DOHH2 (cell line): ENCODE results near the gene DGKA.

Experiments
- H3F3A ChIP-seq: fragments of 200-600 bp; sonication (generic), shearing (Covaris generic); 2 replicates; pipeline ENCODE4 v1.6.0; 2016; ENCODE audit warnings: antibody characterized with exemption, mild to moderate bottlenecking; ENCODE audit not compliant: control insufficient read depth, insufficient read depth
- H3K27ac ChIP-seq: fragments of 200-600 bp; sonication (generic); 2 replicates; pipeline ENCODE4 v1.5.1; 2014; ENCODE audit warnings: low read depth, mild to moderate bottlenecking, low read length, moderate library complexity
- H3K27me3 ChIP-seq: fragments of 200-600 bp; sonication (generic); 2 replicates; pipeline ENCODE4 v1.6.1; 2014; ENCODE audit warnings: mild to moderate bottlenecking, low read length, mixed read lengths; ENCODE audit not compliant: control insufficient read depth
- H3K36me3 ChIP-seq: fragments of 200-600 bp; sonication (generic); 2 replicates; pipeline ENCODE4 v1.6.1; 2014; ENCODE audit warnings: mild to moderate bottlenecking, low read length, moderate library complexity, mixed read lengths; ENCODE audit not compliant: control insufficient read depth
- H3K4me1 ChIP-seq: fragments of 200-600 bp; sonication (generic); 2 replicates; pipeline ENCODE4 v1.6.1; 2014; ENCODE audit warnings: mild to moderate bottlenecking, low read length, mixed read lengths; ENCODE audit not compliant: control insufficient read depth
- H3K4me2 ChIP-seq: fragments of 200-600 bp; sonication (generic); 2 replicates; pipeline ENCODE4 v1.6.0; 2014; ENCODE audit warnings: mild to moderate bottlenecking, low read length, moderate library complexity
- H3K4me3 ChIP-seq: fragments of 200-600 bp; sonication (generic); 2 replicates; pipeline ENCODE4 v1.5.1; 2014; ENCODE audit warnings: mild to moderate bottlenecking, low read length, mixed read lengths
- H3K79me2 ChIP-seq: fragments of 200-600 bp; sonication (generic); 2 replicates; pipeline ENCODE4 v1.6.1; 2014; ENCODE audit warnings: mild to moderate bottlenecking, low read length, mixed read lengths; ENCODE audit not compliant: control insufficient read depth
- H3K9me2 ChIP-seq: fragments of 200-600 bp; sonication (generic); replicated peaks from 2 replicates; pipeline ENCODE4 v1.6.1; 2014; ENCODE audit warnings: mild to moderate bottlenecking, low read length, mixed read lengths; ENCODE audit not compliant: control insufficient read depth
- H3K9me3 ChIP-seq: fragments of 200-600 bp; sonication (generic); 2 replicates; pipeline ENCODE4 v1.6.1; 2014; ENCODE audit warnings: antibody characterized with exemption, low read length, mixed read lengths; ENCODE audit not compliant: control insufficient read depth, insufficient read depth
- H4K20me1 ChIP-seq: fragments of 200-600 bp; sonication (generic); 2 replicates; pipeline ENCODE4 v1.6.0; 2014; ENCODE audit warnings: low read depth, mild to moderate bottlenecking, antibody characterized with exemption, low read length, moderate library complexity; ENCODE audit not compliant: control insufficient read depth, insufficient read depth
- EZH2phosphoT487 ChIP-seq: fragments of 200-600 bp; sonication (generic); IDR thresholded peaks from 2 replicates; pipeline ENCODE4 v1.6.1; 2017; ENCODE audit warnings: borderline replicate concordance, mild to moderate bottlenecking, antibody characterized with exemption, low read length, moderate library complexity, mixed read lengths
- TF ChIP-seq, protein P1 (sequence below): fragments of 200-600 bp; sonication (generic); IDR thresholded peaks from one replicate; pipeline ENCODE4 v1.5.1; 2014; ENCODE audit warnings: antibody characterized with exemption, mild to moderate bottlenecking, low read depth, low read length; ENCODE audit not compliant: poor library complexity, severe bottlenecking

Gene DGKA

GRCh38 chr12:55893723-55894122 is 37.2 kb upstream of the DGKA start:
- no peaks in the 10 kb centered on the region for H3F3A ChIP-seq
- H3K9me2 ChIP-seq: no peaks in the 10 kb centered on the region
- H4K20me1 ChIP-seq: no peaks in the 10 kb centered on the region
- no peaks in the 10 kb centered on the region for H3K36me3 ChIP-seq
- no peaks in the 10 kb centered on the region for H3K79me2 ChIP-seq
- TF ChIP-seq EZH2phosphoT487: no peak
- TF ChIP-seq, protein P1, sequence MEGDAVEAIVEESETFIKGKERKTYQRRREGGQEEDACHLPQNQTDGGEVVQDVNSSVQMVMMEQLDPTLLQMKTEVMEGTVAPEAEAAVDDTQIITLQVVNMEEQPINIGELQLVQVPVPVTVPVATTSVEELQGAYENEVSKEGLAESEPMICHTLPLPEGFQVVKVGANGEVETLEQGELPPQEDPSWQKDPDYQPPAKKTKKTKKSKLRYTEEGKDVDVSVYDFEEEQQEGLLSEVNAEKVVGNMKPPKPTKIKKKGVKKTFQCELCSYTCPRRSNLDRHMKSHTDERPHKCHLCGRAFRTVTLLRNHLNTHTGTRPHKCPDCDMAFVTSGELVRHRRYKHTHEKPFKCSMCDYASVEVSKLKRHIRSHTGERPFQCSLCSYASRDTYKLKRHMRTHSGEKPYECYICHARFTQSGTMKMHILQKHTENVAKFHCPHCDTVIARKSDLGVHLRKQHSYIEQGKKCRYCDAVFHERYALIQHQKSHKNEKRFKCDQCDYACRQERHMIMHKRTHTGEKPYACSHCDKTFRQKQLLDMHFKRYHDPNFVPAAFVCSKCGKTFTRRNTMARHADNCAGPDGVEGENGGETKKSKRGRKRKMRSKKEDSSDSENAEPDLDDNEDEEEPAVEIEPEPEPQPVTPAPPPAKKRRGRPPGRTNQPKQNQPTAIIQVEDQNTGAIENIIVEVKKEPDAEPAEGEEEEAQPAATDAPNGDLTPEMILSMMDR: no peak
- H3K4me2 ChIP-seq: no peak overlapping the region
- H3K9me3 ChIP-seq: no peaks in the 10 kb centered on the region
- H3K27ac ChIP-seq: no peak overlapping the region
- H3K4me3 ChIP-seq: no peak overlapping the region
- H3K4me1 ChIP-seq: no peaks in the 10 kb centered on the region
- H3K27me3 ChIP-seq: no peaks in the 10 kb centered on the region

GRCh38 chr12:55899082-55899481 is 31.9 kb upstream of the DGKA start:
- Histone ChIP-seq H3K79me2 (no peaks in the 10 kb centered on the region), H4K20me1 (no peaks in the 10 kb centered on the region), H3K4me2 (no peak overlapping the region), H3K9me3 (no peaks in the 10 kb centered on the region), H3K4me1 (no peaks in the 10 kb centered on the region), H3K27ac (no peak overlapping the region), H3K36me3 (peaks cover 25% of the 10 kb centered on the region), H3K4me3 (no peak overlapping the region), H3K9me2 (no peaks in the 10 kb centered on the region), H3F3A (0 out of 2 replicates have a peak, but pooled peaks cover 5% of the 10 kb centered on the region), H3K27me3 (no peaks in the 10 kb centered on the region)
- TF ChIP-seq EZH2phosphoT487: no peak
- TF ChIP-seq, protein P1: no peak

- H3F3A ChIP-seq: 0 out of 2 replicates have a peak, but pooled peaks cover 5% of the 10 kb centered on the region
- H3K4me2 ChIP-seq: no peak overlapping the region
- H3K4me3 ChIP-seq: no peak overlapping the region
- peaks cover 8% of the 10 kb centered on the region for H3K79me2 ChIP-seq
- H3K9me3 ChIP-seq: no peaks in the 10 kb centered on the region
- 0 out of 2 replicates have a peak, but pooled peaks cover 4% of the 10 kb centered on the region for H3K4me1 ChIP-seq
- H3K9me2 ChIP-seq: no peaks in the 10 kb centered on the region
- no peak for TF ChIP-seq EZH2phosphoT487
- TF ChIP-seq, protein P1: no peak
- no peaks in the 10 kb centered on the region for H4K20me1 ChIP-seq
- no peak overlapping the region for H3K27ac ChIP-seq
- H3K27me3 ChIP-seq: no peaks in the 10 kb centered on the region
- H3K36me3 ChIP-seq: peaks cover 25% of the 10 kb centered on the region
These were observed 29.0 kb upstream of the DGKA start for GRCh38 chr12:55901881-55902490.
